ENCODE results near the gene ZNF667.

Gene ZNF667

DNA sequence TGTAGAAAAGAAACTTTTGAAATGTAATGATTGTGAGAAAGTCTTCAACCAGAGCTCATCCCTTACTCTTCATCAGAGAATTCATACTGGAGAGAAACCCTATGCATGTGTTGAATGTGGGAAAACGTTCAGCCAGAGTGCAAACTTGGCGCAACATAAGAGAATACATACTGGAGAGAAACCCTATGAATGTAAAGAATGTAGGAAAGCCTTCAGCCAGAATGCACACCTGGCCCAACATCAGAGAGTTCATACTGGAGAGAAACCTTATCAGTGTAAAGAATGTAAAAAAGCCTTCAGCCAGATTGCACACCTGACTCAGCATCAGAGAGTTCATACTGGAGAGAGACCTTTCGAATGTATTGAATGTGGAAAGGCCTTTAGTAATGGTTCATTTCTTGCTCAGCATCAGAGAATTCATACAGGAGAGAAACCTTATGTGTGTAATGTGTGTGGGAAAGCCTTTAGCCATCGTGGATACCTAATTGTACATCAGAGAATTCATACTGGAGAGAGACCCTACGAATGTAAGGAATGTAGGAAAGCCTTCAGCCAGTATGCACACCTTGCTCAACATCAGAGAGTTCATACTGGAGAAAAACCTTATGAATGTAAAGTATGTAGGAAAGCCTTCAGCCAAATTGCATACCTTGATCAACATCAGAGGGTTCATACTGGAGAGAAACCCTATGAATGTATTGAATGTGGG, 53.7 kb downstream of the ZNF667 start:
- H3K4me1 ChIP-seq (ENCODE audit: control insufficient read depth, insufficient read depth, low read length): no peaks in the 10 kb centered on the region
- H3K36me3 ChIP-seq (ENCODE audit: control insufficient read depth, insufficient read depth, low read length): peaks cover 9% of the 10 kb centered on the region
- H3K9ac ChIP-seq (ENCODE audit: low read length): no peak overlapping the region
- H3K4me3 ChIP-seq (ENCODE audit: low read length): no peak overlapping the region
- H3K27ac ChIP-seq (ENCODE audit: low read depth, low read length): no peak overlapping the region
- H3K27me3 ChIP-seq (ENCODE audit: control insufficient read depth, insufficient read depth, low read length): no peaks in the 10 kb centered on the region

DNA sequence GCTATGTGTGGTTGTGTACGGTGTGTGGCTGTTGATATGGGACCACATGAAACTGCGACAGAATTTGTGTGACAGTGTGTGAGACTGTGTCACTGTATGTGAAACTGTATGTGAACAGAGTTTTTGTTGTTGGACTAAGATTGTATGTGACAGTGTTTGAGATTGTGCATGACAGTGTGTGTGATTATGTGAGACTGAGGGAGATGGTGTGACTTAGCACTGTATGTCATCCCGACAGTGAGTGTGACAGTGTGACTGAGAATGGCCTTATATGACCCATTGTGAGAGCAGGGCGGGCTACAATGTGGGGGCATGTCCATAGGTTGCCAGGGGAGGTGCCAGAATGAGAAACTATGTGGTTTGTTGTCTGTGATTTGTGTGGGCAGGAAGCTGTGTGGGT, 72.1 kb downstream of the ZNF667 start:
- H3K27me3 ChIP-seq (ENCODE audit: control insufficient read depth, insufficient read depth, low read length): no peaks in the 10 kb centered on the region
- peak overlapping the region; percentile 93 for H3K4me3 ChIP-seq (ENCODE audit: low read length)
- H3K9ac ChIP-seq (ENCODE audit: low read length): no peak overlapping the region
- no peak overlapping the region for H3K27ac ChIP-seq (ENCODE audit: low read depth, low read length)
- H3K4me1 ChIP-seq (ENCODE audit: control insufficient read depth, insufficient read depth, low read length): peaks cover 6% of the 10 kb centered on the region
- peaks cover 24% of the 10 kb centered on the region for H3K36me3 ChIP-seq (ENCODE audit: control insufficient read depth, insufficient read depth, low read length)

DNA sequence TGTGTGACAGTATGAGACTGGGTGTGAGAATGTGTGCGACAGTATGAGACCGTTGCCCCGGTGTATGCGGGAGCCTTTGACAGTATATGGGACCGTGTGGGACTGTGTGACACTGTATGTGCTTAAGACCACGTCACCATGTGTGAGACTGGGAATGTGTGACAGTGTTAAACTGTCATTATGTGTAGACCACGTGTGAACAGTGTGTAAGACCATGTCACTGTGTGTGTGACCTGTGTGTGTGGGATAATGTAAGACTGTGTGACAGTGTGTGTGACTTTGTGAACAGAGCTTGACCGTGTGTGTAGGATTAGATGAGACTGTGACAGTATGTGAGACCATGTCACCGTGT, 72.5 kb downstream of the ZNF667 start:
- peaks cover 24% of the 10 kb centered on the region for H3K36me3 ChIP-seq (ENCODE audit: control insufficient read depth, insufficient read depth, low read length)
- peaks cover 6% of the 10 kb centered on the region for H3K4me1 ChIP-seq (ENCODE audit: control insufficient read depth, insufficient read depth, low read length)
- peak overlapping the region; percentile 93 for H3K4me3 ChIP-seq (ENCODE audit: low read length)
- no peaks in the 10 kb centered on the region for H3K27me3 ChIP-seq (ENCODE audit: control insufficient read depth, insufficient read depth, low read length)
- H3K27ac ChIP-seq (ENCODE audit: low read depth, low read length): no peak overlapping the region
- H3K9ac ChIP-seq (ENCODE audit: low read length): peak overlapping the region; percentile 85

DNA sequence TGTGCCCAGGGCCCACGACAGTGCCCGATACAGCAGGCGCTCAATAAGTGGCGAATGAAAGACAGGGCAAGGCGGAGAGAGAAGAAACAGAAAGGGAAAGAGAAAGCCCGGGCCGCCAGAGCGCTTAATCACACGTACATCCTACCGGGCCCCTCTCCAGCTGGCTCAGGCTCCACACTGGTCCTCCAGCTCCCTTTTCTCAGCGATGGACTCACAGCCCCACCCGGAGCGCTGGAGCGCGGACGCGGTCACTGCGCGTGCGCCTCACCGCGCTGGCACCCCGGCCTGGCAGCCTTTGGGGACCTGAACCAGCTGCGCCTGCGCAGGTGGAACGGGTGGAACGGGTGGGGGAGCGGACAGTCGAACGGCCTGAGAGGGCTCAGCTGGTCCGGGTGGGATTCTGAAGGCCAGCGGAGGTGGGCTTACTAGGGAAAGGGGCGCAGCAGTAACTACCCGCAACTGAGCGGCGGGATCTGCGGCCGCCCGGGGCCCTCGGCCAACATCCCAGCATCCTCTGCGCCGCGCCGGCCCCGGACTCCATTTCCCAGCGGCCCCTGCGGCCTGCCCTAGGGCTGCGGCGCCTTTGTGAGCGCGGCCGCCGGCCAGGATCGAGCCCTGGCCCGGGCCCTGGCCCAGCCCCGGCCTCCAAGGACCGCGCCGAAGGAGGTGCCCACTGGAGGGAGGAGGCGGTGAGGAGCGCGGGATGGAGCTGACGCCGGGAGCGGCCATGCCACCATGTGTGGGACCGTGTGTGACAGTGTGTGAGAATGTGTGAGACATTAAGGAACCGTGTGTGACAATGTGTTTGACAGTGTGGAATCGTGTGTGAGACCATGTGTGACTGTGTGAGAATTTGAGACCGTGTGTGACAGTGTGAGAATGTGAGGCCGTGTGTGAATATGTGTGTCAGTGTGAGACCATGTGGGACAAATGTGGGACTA, 73.1 kb downstream of the ZNF667 start, which contains the start of gene ZNF583:
TSS of gene ZNF583 (plus strand) at position 569 of the 941 bp plus-strand sequence. CDS start 2,783 bp downstream, outside the sequence.
- H3K9ac ChIP-seq (ENCODE audit: low read length): peak within 1 kb of the TSS; percentile 85
- peaks cover 20% of the 10 kb centered on the region for H3K36me3 ChIP-seq (ENCODE audit: control insufficient read depth, insufficient read depth, low read length)
- H3K4me1 ChIP-seq (ENCODE audit: control insufficient read depth, insufficient read depth, low read length): peaks cover 6% of the 10 kb centered on the region
- H3K27me3 ChIP-seq (ENCODE audit: control insufficient read depth, insufficient read depth, low read length): no peaks in the 10 kb centered on the region
- peak within 1 kb of the TSS; percentile 98 for H3K27ac ChIP-seq (ENCODE audit: low read depth, low read length)
- H3K4me3 ChIP-seq (ENCODE audit: low read length): peak within 1 kb of the TSS; percentile 93

DNA sequence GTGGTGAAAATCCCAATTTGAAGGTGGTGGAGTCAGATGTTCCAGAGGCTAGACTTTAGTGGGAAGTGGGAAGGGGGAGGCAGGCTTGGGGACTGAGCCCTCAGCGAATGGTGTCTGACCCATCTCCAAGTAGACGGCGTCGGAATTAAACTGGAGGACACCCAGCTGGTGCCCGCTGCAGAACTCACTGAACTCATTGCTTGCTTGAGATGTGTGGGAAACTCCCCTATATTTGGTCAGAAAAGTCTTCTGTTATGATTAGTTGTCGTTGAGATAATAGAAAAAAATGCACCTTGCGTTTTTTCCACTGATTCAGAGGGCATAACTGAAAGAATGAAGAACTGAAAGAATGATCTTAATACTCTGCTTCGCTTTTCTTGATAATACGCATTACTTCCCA, 73.9 kb downstream of the ZNF667 start:
- peaks cover 6% of the 10 kb centered on the region for H3K4me1 ChIP-seq (ENCODE audit: control insufficient read depth, insufficient read depth, low read length)
- peak overlapping the region; percentile 93 for H3K4me3 ChIP-seq (ENCODE audit: low read length)
- peak overlapping the region; percentile 32 for H3K9ac ChIP-seq (ENCODE audit: low read length)

DNA sequence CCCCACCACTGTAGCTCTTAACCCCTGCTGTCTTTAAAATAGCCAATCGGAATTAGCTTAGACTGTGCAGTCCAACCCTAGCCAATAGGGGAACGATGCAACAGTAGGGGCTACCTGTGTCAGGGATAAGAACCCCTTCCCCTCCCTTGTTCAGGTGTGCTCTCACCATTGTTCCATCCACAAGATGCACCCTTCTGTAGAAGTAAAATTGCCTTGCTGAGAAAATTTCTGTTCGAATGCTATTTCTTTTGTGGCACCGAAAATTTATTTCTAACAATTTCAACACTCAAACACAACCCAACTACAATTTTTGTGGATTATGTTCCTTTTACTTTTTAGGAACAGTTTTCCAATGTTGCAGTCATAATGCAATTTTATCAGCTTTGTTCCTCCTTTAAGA, 76.7 kb downstream of the ZNF667 start:
- Histone ChIP-seq H3K4me3 (ENCODE audit: low read length) (no peak overlapping the region), H3K9ac (ENCODE audit: low read length) (no peak overlapping the region), H3K27me3 (ENCODE audit: control insufficient read depth, insufficient read depth, low read length) (no peaks in the 10 kb centered on the region), H3K36me3 (ENCODE audit: control insufficient read depth, insufficient read depth, low read length) (no peaks in the 10 kb centered on the region), H3K27ac (ENCODE audit: low read depth, low read length) (no peak overlapping the region), H3K4me1 (ENCODE audit: control insufficient read depth, insufficient read depth, low read length) (peaks cover 6% of the 10 kb centered on the region)

More for the DNA sequence above, 73.9 kb downstream of the ZNF667 start:
- Histone ChIP-seq H3K27ac (ENCODE audit: low read depth, low read length) (peak overlapping the region; percentile 98), H3K36me3 (ENCODE audit: control insufficient read depth, insufficient read depth, low read length) (peaks cover 12% of the 10 kb centered on the region), H3K27me3 (ENCODE audit: control insufficient read depth, insufficient read depth, low read length) (no peaks in the 10 kb centered on the region)

DNA sequence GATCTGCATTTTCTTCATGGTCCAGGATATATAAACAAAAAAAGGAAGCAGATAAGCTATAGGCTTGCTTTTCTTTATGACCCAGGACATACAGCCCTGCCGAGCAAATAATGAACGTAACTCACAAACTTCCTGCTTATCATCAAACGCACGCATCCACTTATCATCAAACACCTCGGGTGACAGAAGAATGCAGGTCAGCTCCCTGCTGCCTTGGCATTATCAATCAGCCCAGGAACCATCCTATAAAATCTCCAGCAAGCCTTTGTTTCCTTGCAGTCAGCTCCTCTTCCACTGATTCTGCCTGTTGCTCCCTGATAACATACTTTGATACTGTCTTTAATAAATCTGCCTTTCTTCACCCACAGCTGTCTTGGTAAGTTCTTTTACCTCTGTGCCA, 78.3 kb downstream of the ZNF667 start:
- no peak overlapping the region for H3K4me3 ChIP-seq (ENCODE audit: low read length)
- no peak overlapping the region for H3K9ac ChIP-seq (ENCODE audit: low read length)
- H3K27ac ChIP-seq (ENCODE audit: low read depth, low read length): no peak overlapping the region
- peaks cover 4% of the 10 kb centered on the region for H3K4me1 ChIP-seq (ENCODE audit: control insufficient read depth, insufficient read depth, low read length)
- no peaks in the 10 kb centered on the region for H3K36me3 ChIP-seq (ENCODE audit: control insufficient read depth, insufficient read depth, low read length)
- H3K27me3 ChIP-seq (ENCODE audit: control insufficient read depth, insufficient read depth, low read length): no peaks in the 10 kb centered on the region

DNA sequence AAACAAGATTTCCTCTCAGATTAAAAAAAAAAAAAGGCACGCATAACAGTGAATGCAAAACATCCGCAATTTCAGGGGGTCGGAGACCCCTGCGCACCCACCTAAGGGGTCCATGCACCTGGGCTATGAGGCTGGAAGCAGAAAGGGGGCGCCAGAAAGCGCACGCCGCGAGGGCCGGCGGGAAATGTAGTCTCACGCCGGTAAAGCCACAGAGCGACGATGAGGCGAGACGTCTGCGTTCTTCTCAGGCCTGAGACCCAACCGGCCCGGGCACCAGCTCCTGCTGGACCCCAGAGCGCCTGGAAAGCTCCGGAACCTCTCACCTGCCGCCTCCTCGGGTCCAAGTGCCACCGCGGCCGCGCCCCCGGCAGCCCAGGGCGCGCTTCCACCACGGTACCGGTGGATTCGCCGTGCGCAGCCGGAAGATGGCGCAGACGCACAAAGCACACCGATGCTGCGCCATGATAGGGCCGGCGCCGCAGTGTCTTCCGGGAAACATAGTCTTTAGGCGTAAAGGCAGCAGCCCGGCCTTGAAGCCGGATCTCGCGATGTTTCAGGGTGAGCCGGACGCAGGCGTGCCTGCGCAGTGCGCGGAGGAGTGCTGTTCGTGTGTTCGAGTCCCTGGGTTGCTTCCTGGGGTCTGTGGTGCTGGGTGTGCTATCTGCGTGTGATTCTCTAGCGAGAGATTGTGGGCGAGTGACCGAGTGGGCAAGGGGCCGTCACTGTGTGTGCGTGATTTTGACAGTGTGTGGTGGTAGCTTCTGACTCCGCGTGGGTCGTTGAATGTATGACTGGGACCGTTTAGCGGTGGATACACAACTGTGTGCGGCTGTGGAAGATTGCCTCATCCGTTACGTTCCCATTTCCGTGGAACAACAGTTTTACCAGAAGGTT, 83.8 kb downstream of the ZNF667 start, which contains the start of gene ZNF582:
TSS of gene ZNF582 (minus strand) at position 416 of the 894 bp plus-strand sequence. CDS start 1,782 bp downstream, outside the sequence.
- Histone ChIP-seq H3K36me3 (ENCODE audit: control insufficient read depth, insufficient read depth, low read length) (peaks cover 13% of the 10 kb centered on the region), H3K4me1 (ENCODE audit: control insufficient read depth, insufficient read depth, low read length) (peaks cover 2% of the 10 kb centered on the region), H3K27me3 (ENCODE audit: control insufficient read depth, insufficient read depth, low read length) (no peaks in the 10 kb centered on the region), H3K9ac (ENCODE audit: low read length) (peak within 1 kb of the TSS; percentile 95), H3K4me3 (ENCODE audit: low read length) (peak within 1 kb of the TSS; percentile 100), H3K27ac (ENCODE audit: low read depth, low read length) (peak within 1 kb of the TSS; percentile 96)
